NCI-H2227 treated with DMSO at 0.1 percent for 48 hours (cell line): ENCODE results near the gene DIRAS3.
"Not testable (repeated sequence)": the region's sequence is repeated elsewhere in the genome, so short reads cannot be mapped to it uniquely, and the experiment has no call there.

Source experiments
- DNase-seq: peaks from one replicate; lab custom pipeline; 2025; lab: John Stamatoyannopoulos, UW

DIRAS3 gene

GRCh38 chr1:68049941-68050878, at the start of gene DIRAS3:
DIRAS3 (minus strand) TSS chr1:68050627; CDS start chr1:68047297, 3,330 bp downstream.
- DNase-seq, result no peak

GRCh38 chr1:68093737-68094136, 43.3 kb upstream of the DIRAS3 start:
- DNase-seq, result no peak

- no peak for DNase-seq
Measured at GRCh38 chr1:68087184-68087583, 36.8 kb upstream of the DIRAS3 start.

- no peak for DNase-seq
Measured at GRCh38 chr1:68085752-68086151, 35.3 kb upstream of the DIRAS3 start.

- no peak for DNase-seq
Measured at GRCh38 chr1:68083686-68084085, 33.3 kb upstream of the DIRAS3 start.

- no peak for DNase-seq
Measured at GRCh38 chr1:68081775-68082283, 31.4 kb upstream of the DIRAS3 start.

GRCh38 chr1:68078647-68079046, 28.2 kb upstream of the DIRAS3 start:
- no peak for DNase-seq

- DNase-seq, result no peak
Measured at GRCh38 chr1:68074472-68074871, 24.0 kb upstream of the DIRAS3 start.

GRCh38 chr1:68065766-68066165, 15.3 kb upstream of the DIRAS3 start:
- no peak for DNase-seq

GRCh38 chr1:68058053-68058452, 7.6 kb upstream of the DIRAS3 start:
- not testable (repeated sequence) for DNase-seq

- no peak for DNase-seq
Measured at GRCh38 chr1:68057564-68057963, 7.1 kb upstream of the DIRAS3 start.

GRCh38 chr1:68057050-68057449, 6.6 kb upstream of the DIRAS3 start:
- DNase-seq, result no peak

GRCh38 chr1:68051475-68051874, 1.0 kb upstream of the DIRAS3 start:
- DNase-seq, result peak; percentile 27

- DNase-seq, result no peak
Measured at GRCh38 chr1:68047659-68048026, 2.8 kb downstream of the DIRAS3 start.

GRCh38 chr1:68046885-68047658, 3.4 kb downstream of the DIRAS3 start:
- no peak for DNase-seq

GRCh38 chr1:68046423-68046822, 4.0 kb downstream of the DIRAS3 start:
- no peak for DNase-seq

- no peak for DNase-seq
Measured at GRCh38 chr1:68045511-68046180, 4.8 kb downstream of the DIRAS3 start.

- DNase-seq, result no peak
Measured at GRCh38 chr1:68043443-68044090, 6.9 kb downstream of the DIRAS3 start.

- no peak for DNase-seq
Measured at GRCh38 chr1:68036946-68037345, 13.5 kb downstream of the DIRAS3 start.

- no peak for DNase-seq
Measured at GRCh38 chr1:68029444-68029843, 21.0 kb downstream of the DIRAS3 start.

GRCh38 chr1:68028566-68028965, 21.9 kb downstream of the DIRAS3 start:
- DNase-seq, result no peak
